OCI-LY3 (cell line): Measurements from ENCODE around the gene NDUFB10.

Experiments used
- H2AFZ ChIP-seq: fragments of 200-600, 300-600 bp; shearing (Covaris generic); 2 replicates; pipeline ENCODE4 v1.6.0; 2014; ENCODE audit warnings: antibody characterized with exemption, low read depth, low read length
- H3K27ac ChIP-seq: fragments of 200-600, 300-600 bp; sonication (generic); 2 replicates; pipeline ENCODE4 v1.5.1; 2014; ENCODE audit warnings: mild to moderate bottlenecking, low read length, moderate library complexity, mixed read lengths
- H3K27me3 ChIP-seq: fragments of 200-600, 300-600 bp; sonication (generic); 2 replicates; pipeline ENCODE4 v1.6.1; 2014; ENCODE audit warnings: low read depth, low read length, mixed read lengths
- H3K36me3 ChIP-seq: fragments of 200-600, 300-600 bp; sonication (generic); replicated peaks from 2 replicates; pipeline ENCODE3; 2014; ENCODE audit warnings: low read depth, low read length, mixed read lengths
- H3K4me1 ChIP-seq: fragments of 300-600, 200-600 bp; sonication (generic); 2 replicates; pipeline ENCODE4 v1.6.1; 2014; ENCODE audit warnings: low read length, mixed read lengths
- H3K4me2 ChIP-seq: fragments of 200-600, 300-600 bp; sonication (generic); 2 replicates; pipeline ENCODE4 v1.6.1; 2014; ENCODE audit warnings: low read length, mixed read lengths
- H3K4me3 ChIP-seq: fragments of 300-600, 200-600 bp; sonication (generic); 2 replicates; pipeline ENCODE4 v1.5.1; 2014; ENCODE audit warnings: antibody characterized with exemption, mild to moderate bottlenecking, low read length, moderate library complexity
- H3K79me2 ChIP-seq: fragments of 300-600, 200-600 bp; shearing (Covaris generic); 2 replicates; pipeline ENCODE4 v1.6.1; 2014; ENCODE audit warnings: mild to moderate bottlenecking, low read length, mixed read lengths
- H3K9ac ChIP-seq: fragments of 300-600, 200-600 bp; shearing (Covaris generic); 2 replicates; pipeline ENCODE4 v1.6.0; 2014; ENCODE audit warnings: mild to moderate bottlenecking, low read length, moderate library complexity
- H3K9me3 ChIP-seq: fragments of 200-600, 300-600 bp; shearing (Covaris generic); 2 replicates; pipeline ENCODE4 v1.6.1; 2014; ENCODE audit warnings: low read length, mixed read lengths; ENCODE audit not compliant: insufficient read depth
- H4K20me1 ChIP-seq: fragments of 200-600, 300-600 bp; sonication (generic); 2 replicates; pipeline ENCODE4 v1.6.1; 2016; ENCODE audit warnings: low read length, mixed read lengths; ENCODE audit not compliant: insufficient read depth
- EZH2phosphoT487 ChIP-seq: fragments of 200-600 bp; shearing (Covaris generic); IDR thresholded peaks from 2 replicates; pipeline ENCODE4 v1.6.1; 2018; ENCODE audit warnings: antibody characterized with exemption, mixed run types, low read depth
- TF ChIP-seq, protein P1 (sequence below): fragments of 200-600, 300-600 bp; sonication (generic); IDR thresholded peaks from 2 replicates; pipeline ENCODE4 v1.5.1; 2014; ENCODE audit warnings: antibody characterized with exemption, low read length, low read depth

The NDUFB10 gene

DNA sequence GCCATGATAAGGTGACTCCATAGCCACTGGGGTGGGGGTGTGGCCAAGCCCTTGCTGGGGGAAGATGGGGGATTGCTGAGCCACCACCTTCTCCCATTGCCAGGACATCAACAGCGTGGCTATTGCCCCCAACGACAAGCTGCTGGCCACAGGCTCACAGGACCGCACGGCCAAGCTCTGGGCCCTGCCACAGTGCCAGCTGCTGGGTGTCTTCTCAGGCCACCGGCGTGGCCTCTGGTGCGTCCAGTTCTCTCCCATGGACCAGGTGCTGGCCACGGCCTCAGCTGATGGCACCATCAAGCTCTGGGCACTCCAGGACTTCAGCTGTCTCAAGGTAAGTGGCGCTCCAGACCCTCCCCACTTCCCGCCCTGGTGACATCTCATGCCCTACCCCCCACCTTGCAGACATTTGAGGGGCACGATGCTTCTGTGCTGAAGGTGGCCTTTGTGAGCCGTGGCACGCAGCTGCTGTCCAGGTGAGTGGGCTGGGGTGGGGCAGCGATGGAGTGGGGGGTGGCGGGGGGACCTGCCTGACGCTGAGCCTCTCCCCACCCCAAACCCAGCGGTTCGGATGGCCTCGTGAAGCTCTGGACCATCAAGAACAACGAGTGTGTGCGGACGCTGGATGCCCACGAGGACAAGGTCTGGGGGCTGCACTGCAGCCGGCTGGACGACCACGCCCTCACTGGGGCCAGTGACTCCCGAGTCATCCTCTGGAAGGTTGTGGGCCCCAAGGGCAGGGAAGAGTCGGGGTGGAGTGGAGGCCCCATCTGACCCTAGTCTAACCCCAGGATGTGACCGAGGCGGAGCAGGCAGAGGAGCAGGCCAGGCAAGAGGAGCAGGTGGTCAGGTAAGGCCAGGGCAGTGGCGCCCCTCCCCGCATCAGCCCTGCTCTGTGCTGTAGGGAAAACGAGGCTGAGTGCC is 17.9 kb downstream of the NDUFB10 start:
- H3K79me2 ChIP-seq = peaks cover 21% of the 10 kb centered on the region
- no peak overlapping the region for H2AFZ ChIP-seq
- H3K9ac ChIP-seq = no peak overlapping the region
- TF ChIP-seq, protein P1, sequence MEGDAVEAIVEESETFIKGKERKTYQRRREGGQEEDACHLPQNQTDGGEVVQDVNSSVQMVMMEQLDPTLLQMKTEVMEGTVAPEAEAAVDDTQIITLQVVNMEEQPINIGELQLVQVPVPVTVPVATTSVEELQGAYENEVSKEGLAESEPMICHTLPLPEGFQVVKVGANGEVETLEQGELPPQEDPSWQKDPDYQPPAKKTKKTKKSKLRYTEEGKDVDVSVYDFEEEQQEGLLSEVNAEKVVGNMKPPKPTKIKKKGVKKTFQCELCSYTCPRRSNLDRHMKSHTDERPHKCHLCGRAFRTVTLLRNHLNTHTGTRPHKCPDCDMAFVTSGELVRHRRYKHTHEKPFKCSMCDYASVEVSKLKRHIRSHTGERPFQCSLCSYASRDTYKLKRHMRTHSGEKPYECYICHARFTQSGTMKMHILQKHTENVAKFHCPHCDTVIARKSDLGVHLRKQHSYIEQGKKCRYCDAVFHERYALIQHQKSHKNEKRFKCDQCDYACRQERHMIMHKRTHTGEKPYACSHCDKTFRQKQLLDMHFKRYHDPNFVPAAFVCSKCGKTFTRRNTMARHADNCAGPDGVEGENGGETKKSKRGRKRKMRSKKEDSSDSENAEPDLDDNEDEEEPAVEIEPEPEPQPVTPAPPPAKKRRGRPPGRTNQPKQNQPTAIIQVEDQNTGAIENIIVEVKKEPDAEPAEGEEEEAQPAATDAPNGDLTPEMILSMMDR = no peak
- TF ChIP-seq EZH2phosphoT487 = no peak
- H3K4me2 ChIP-seq = no peak overlapping the region
- peaks cover 6% of the 10 kb centered on the region for H3K4me1 ChIP-seq
- no peak overlapping the region for H3K27ac ChIP-seq
- no peaks in the 10 kb centered on the region for H3K9me3 ChIP-seq
- peaks cover 21% of the 10 kb centered on the region for H3K36me3 ChIP-seq
- H3K4me3 ChIP-seq = no peak overlapping the region
- H4K20me1 ChIP-seq = no peaks in the 10 kb centered on the region
- no peaks in the 10 kb centered on the region for H3K27me3 ChIP-seq

DNA sequence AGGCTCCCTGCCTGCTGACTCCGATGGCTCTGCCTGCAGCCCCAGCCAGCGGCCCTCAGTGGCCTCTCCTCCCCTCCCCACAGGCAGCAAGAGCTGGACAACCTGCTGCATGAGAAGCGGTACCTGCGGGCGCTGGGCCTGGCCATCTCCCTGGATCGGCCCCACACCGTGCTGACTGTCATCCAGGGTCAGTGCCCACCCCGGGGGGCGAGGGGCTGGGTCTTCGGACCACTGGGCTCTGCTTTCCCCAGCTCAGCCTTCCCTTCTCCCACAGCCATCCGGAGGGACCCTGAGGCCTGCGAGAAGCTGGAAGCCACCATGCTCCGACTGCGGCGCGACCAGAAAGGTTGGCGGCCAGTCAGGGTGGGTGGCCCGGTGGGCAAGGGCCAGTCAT is 18.5 kb downstream of the NDUFB10 start:
- Histone ChIP-seq H3K27ac (no peak overlapping the region), H3K4me3 (no peak overlapping the region), H2AFZ (no peak overlapping the region), H3K4me2 (no peak overlapping the region), H3K79me2 (peaks cover 14% of the 10 kb centered on the region), H3K9ac (no peak overlapping the region), H4K20me1 (no peaks in the 10 kb centered on the region), H3K27me3 (no peaks in the 10 kb centered on the region), H3K36me3 (peaks cover 21% of the 10 kb centered on the region), H3K9me3 (no peaks in the 10 kb centered on the region), H3K4me1 (peaks cover 4% of the 10 kb centered on the region)
- TF ChIP-seq, protein P1 = no peak
- no peak for TF ChIP-seq EZH2phosphoT487

DNA sequence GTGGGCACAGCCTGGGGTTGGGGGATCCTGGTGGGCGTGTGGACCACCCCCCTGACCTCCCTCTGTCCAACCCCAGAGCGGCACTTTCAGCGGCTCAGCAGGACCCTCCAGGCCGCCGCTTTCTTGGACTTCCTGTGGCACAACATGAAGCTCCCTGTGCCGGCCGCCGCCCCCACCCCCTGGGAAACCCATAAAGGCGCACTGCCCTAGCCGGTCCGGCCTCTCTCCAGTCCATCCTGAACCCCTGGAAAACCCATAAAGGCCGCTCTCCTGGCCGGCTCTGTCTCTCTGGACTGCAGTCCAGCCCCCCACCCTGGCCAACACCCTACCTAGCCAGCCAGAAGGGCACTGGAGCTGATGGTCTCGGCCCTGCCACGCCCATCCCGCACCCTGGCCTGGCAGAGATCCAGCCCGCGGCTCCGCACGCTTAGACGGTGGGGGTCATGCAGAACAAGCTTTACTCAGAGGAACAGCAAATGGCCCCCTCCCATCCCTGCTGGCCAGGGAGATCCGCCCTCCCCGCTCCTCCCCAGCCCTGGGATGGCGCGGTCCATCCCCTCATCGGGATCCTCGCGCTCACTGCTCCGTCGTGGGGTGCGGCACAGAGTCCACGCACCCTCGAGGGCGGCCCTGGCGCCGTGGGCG is 19.3 kb downstream of the NDUFB10 start:
- no peak overlapping the region for H3K4me2 ChIP-seq
- H3K79me2 ChIP-seq = peaks cover 7% of the 10 kb centered on the region
- no peaks in the 10 kb centered on the region for H3K4me1 ChIP-seq
- H3K4me3 ChIP-seq = no peak overlapping the region
- H3K36me3 ChIP-seq = peaks cover 21% of the 10 kb centered on the region
- H2AFZ ChIP-seq = no peak overlapping the region
- H3K9ac ChIP-seq = no peak overlapping the region
- no peaks in the 10 kb centered on the region for H3K27me3 ChIP-seq
- no peak overlapping the region for H3K27ac ChIP-seq
- TF ChIP-seq, protein P1 = no peak
- no peak for TF ChIP-seq EZH2phosphoT487
- no peaks in the 10 kb centered on the region for H3K9me3 ChIP-seq
- no peaks in the 10 kb centered on the region for H4K20me1 ChIP-seq
